ENCODE results near the gene MGST2. TPM values are rescaled to one million over a fixed set of nuclear protein-coding genes. Genes with fewer than 3 reads are reported as not detected.

MGST2 gene
- total RNA-seq, 1 donor from 2014 or later, result 43.2 TPM

GRCh38 chr4:139735381-139736273 is 70.0 kb downstream of the MGST2 start:
- Mint-ChIP-seq H3K27me3 (no peaks in the 10 kb centered on the region), H3K4me1 (ENCODE audit: unreplicated experiment) (peaks cover 56% of the 10 kb centered on the region), H3K4me3 (peak overlapping the region; percentile 80), H3K27ac (peak overlapping the region; percentile 83), H3K9me3 (no peaks in the 10 kb centered on the region), H3K36me3 (peaks cover 4% of the 10 kb centered on the region)
- TF ChIP-seq CTCF (conservative IDR thresholded peaks at IDR 0.05), result peak; percentile 34
- no peak for DNase-seq (ENCODE audit: extremely low spot score, unreplicated experiment)

- no peaks in the 10 kb centered on the region for H3K36me3 Mint-ChIP-seq
- no peak for DNase-seq (ENCODE audit: extremely low spot score, unreplicated experiment)
- no peaks in the 10 kb centered on the region for H3K27me3 Mint-ChIP-seq
- no peak for TF ChIP-seq CTCF (conservative IDR thresholded peaks at IDR 0.05)
- no peaks in the 10 kb centered on the region for H3K9me3 Mint-ChIP-seq
- peaks cover 62% of the 10 kb centered on the region for H3K4me1 Mint-ChIP-seq (ENCODE audit: unreplicated experiment)
- H3K27ac Mint-ChIP-seq, result peak overlapping the region; percentile 83
- peak overlapping the region; percentile 79 for H3K4me3 Mint-ChIP-seq
These were observed 70.6 kb downstream of the MGST2 start for GRCh38 chr4:139736274-139736660.

- Mint-ChIP-seq H3K4me3 (peak overlapping the region; percentile 47), H3K27ac (peak overlapping the region; percentile 48), H3K9me3 (no peaks in the 10 kb centered on the region), H3K27me3 (no peaks in the 10 kb centered on the region), H3K36me3 (no peaks in the 10 kb centered on the region), H3K4me1 (ENCODE audit: unreplicated experiment) (peaks cover 62% of the 10 kb centered on the region)
- TF ChIP-seq CTCF (conservative IDR thresholded peaks at IDR 0.05), result no peak
- no peak for DNase-seq (ENCODE audit: extremely low spot score, unreplicated experiment)
These were observed 71.0 kb downstream of the MGST2 start for GRCh38 chr4:139736661-139737060.

- DNase-seq (ENCODE audit: extremely low spot score, unreplicated experiment), result peak; percentile 20
- Mint-ChIP-seq H3K4me3 (no peak overlapping the region), H3K27ac (peak overlapping the region; percentile 29), H3K36me3 (no peaks in the 10 kb centered on the region), H3K27me3 (no peaks in the 10 kb centered on the region), H3K4me1 (ENCODE audit: unreplicated experiment) (peaks cover 60% of the 10 kb centered on the region), H3K9me3 (no peaks in the 10 kb centered on the region)
- no peak for TF ChIP-seq CTCF (conservative IDR thresholded peaks at IDR 0.05)
These were observed 73.4 kb downstream of the MGST2 start for GRCh38 chr4:139738846-139739613.

GRCh38 chr4:139740121-139740520 is 74.5 kb downstream of the MGST2 start:
- Mint-ChIP-seq H3K36me3 (no peaks in the 10 kb centered on the region), H3K4me3 (no peak overlapping the region), H3K27me3 (no peaks in the 10 kb centered on the region), H3K9me3 (no peaks in the 10 kb centered on the region), H3K27ac (peak overlapping the region; percentile 88), H3K4me1 (ENCODE audit: unreplicated experiment) (peaks cover 61% of the 10 kb centered on the region)
- peak; percentile 48 for DNase-seq (ENCODE audit: extremely low spot score, unreplicated experiment)
- no peak for TF ChIP-seq CTCF (conservative IDR thresholded peaks at IDR 0.05)

All from type B pancreatic cell (in vitro differentiated cells).